Measurements from ENCODE around the gene CTCF.

GRCh38 chr16:67525176-67525860 is 37.0 kb upstream of the CTCF start:
- TF ChIP-seq CTCF (IDR thresholded peaks at IDR 0.05) (no peak), POLR2A (IDR thresholded peaks at IDR 0.05) (no peak)

All from lower leg skin (tissue), 3 donors.